HEK293 (cell line): ENCODE data around the gene EDEM3.

Source experiments
- CTCF ChIA-PET: fragments of 350-600 bp; formaldehyde crosslinking; extraction: SDS; loops from one replicate; lab custom pipeline; 2021; ENCODE audit warnings: antibody characterized with exemption; lab: Yijun Ruan, JAX
- POLR2A ChIA-PET: fragments of 300-600 bp; formaldehyde crosslinking; extraction: SDS; loops from one replicate; lab custom pipeline; 2020; ENCODE audit warnings: antibody characterized with exemption, inconsistent platforms; lab: Yijun Ruan, JAX
- H3K27ac ChIP-seq: fragments of 200-500 bp; sonication (Bioruptor generic); 2 replicates; pipeline ENCODE4 v1.5.1; 2014; ENCODE audit warnings: low read depth, low read length, control low read depth, inconsistent platforms; ENCODE audit errors: extremely low read depth
- H3K36me3 ChIP-seq, 2 experiments: fragments of 200-500 bp in 1 of 2; sonication (Bioruptor generic) in 1 of 2; 1 replicate in 1 of 2; 2 replicates in 1 of 2; pipeline ENCODE4 v1.5.1; 2014 to 2017; ENCODE audit warnings: inconsistent platforms in 2 of 2, low read length in 2 of 2; ENCODE audit not compliant: control insufficient read depth in 2 of 2, insufficient read depth in 1 of 2
- H3K4me1 ChIP-seq: fragments of 200-500 bp; sonication (Bioruptor generic); 2 replicates; pipeline ENCODE4 v1.5.1; 2014; ENCODE audit warnings: mild to moderate bottlenecking, low read length, inconsistent platforms; ENCODE audit not compliant: control insufficient read depth, insufficient read depth
- H3K4me3 ChIP-seq: 2 replicates; pipeline ENCODE4 v1.5.1; 2011; ENCODE audit warnings: low read depth, mild to moderate bottlenecking, control low read depth, low read length, moderate library complexity
- H3K9me3 ChIP-seq: fragments of 200-500 bp; sonication (Bioruptor generic); 2 replicates; pipeline ENCODE4 v1.5.1; 2014; ENCODE audit warnings: low read depth, low read length, inconsistent platforms; ENCODE audit not compliant: control insufficient read depth, insufficient read depth
- GFI1B ChIP-seq: fragments of 450-650 bp; formaldehyde crosslinking; IDR thresholded peaks from 2 replicates; pipeline ENCODE4 v1.5.1; 2016; ENCODE audit warnings: missing biosample characterization, missing genetic modification characterization
- KLF7 ChIP-seq: fragments of 450-650 bp; formaldehyde crosslinking; IDR thresholded peaks from 2 replicates; pipeline ENCODE4 v1.5.1; 2016; ENCODE audit warnings: missing biosample characterization, missing genetic modification characterization, borderline replicate concordance
- MYNN ChIP-seq: fragments of 450-650 bp; formaldehyde crosslinking; IDR thresholded peaks from 2 replicates; pipeline ENCODE4 v1.5.1; 2016; ENCODE audit warnings: missing biosample characterization, missing genetic modification characterization, borderline replicate concordance
- MZF1 ChIP-seq: fragments of 450-650 bp; formaldehyde crosslinking; IDR thresholded peaks from 2 replicates; pipeline ENCODE4 v1.5.1; 2017; ENCODE audit warnings: missing biosample characterization, missing genetic modification characterization, borderline replicate concordance
- PATZ1 ChIP-seq: fragments of 450-650 bp; formaldehyde crosslinking; IDR thresholded peaks from 2 replicates; pipeline ENCODE4 v1.5.1; 2016; ENCODE audit warnings: missing biosample characterization, missing genetic modification characterization
- TRIM28 ChIP-seq: IDR thresholded peaks from 2 replicates; pipeline ENCODE4 v1.6.1; 2011; ENCODE audit warnings: low read length, control low read depth, borderline replicate concordance
- ZBTB21 ChIP-seq: fragments of 450-650 bp; formaldehyde crosslinking; IDR thresholded peaks from 2 replicates; pipeline ENCODE4 v1.5.1; 2017; ENCODE audit warnings: missing biosample characterization, missing genetic modification characterization
- ZBTB8A ChIP-seq: fragments of 450-650 bp; formaldehyde crosslinking; IDR thresholded peaks from 2 replicates; pipeline ENCODE4 v1.5.1; 2016; ENCODE audit warnings: missing biosample characterization, missing genetic modification characterization
- ZFP3 ChIP-seq: fragments of 450-650 bp; formaldehyde crosslinking; IDR thresholded peaks from 2 replicates; pipeline ENCODE4 v1.5.1; 2016; ENCODE audit warnings: low read depth, missing biosample characterization, missing genetic modification characterization
- ZNF114 ChIP-seq: fragments of 450-650 bp; formaldehyde crosslinking; IDR thresholded peaks from 2 replicates; pipeline ENCODE4 v1.5.0; 2017; ENCODE audit warnings: missing biosample characterization, missing genetic modification characterization
- ZNF146 ChIP-seq: fragments of 450-650 bp; formaldehyde crosslinking; IDR thresholded peaks from 2 replicates; pipeline ENCODE4 v1.5.1; 2016; ENCODE audit warnings: missing biosample characterization, missing genetic modification characterization
- ZNF155 ChIP-seq: fragments of 450-650 bp; formaldehyde crosslinking; IDR thresholded peaks from 2 replicates; pipeline ENCODE4 v1.5.1; 2016; ENCODE audit warnings: missing biosample characterization, missing genetic modification characterization
- ZNF18 ChIP-seq: fragments of 450-650 bp; formaldehyde crosslinking; IDR thresholded peaks from 2 replicates; pipeline ENCODE4 v1.5.1; 2016; ENCODE audit warnings: missing biosample characterization, missing genetic modification characterization
- ZNF23 ChIP-seq: fragments of 450-650 bp; formaldehyde crosslinking; IDR thresholded peaks from 2 replicates; pipeline ENCODE4 v1.5.1; 2016; ENCODE audit warnings: missing biosample characterization, missing genetic modification characterization, borderline replicate concordance
- ZNF239 ChIP-seq: fragments of 450-650 bp; formaldehyde crosslinking; IDR thresholded peaks from 2 replicates; pipeline ENCODE4 v1.5.1; 2016; ENCODE audit warnings: missing biosample characterization, missing genetic modification characterization
- ZNF324 ChIP-seq: fragments of 450-650 bp; formaldehyde crosslinking; IDR thresholded peaks from 2 replicates; pipeline ENCODE4 v1.5.1; 2016; ENCODE audit warnings: missing biosample characterization, missing genetic modification characterization
- ZNF335 ChIP-seq: fragments of 450-650 bp; formaldehyde crosslinking; conservative IDR thresholded peaks from 2 replicates; pipeline ENCODE4 v1.5.1; 2016; ENCODE audit warnings: missing biosample characterization, missing genetic modification characterization
- ZNF394 ChIP-seq: fragments of 450-650 bp; formaldehyde crosslinking; IDR thresholded peaks from 2 replicates; pipeline ENCODE4 v1.5.1; 2016; ENCODE audit warnings: missing biosample characterization, missing genetic modification characterization, mild to moderate bottlenecking, moderate library complexity, borderline replicate concordance
- ZNF571 ChIP-seq: fragments of 450-650 bp; formaldehyde crosslinking; IDR thresholded peaks from 2 replicates; pipeline ENCODE4 v1.5.0; 2017; ENCODE audit warnings: missing biosample characterization, missing genetic modification characterization
- ZNF585B ChIP-seq: fragments of 450-650 bp; formaldehyde crosslinking; IDR thresholded peaks from 2 replicates; pipeline ENCODE4 v1.5.1; 2016; ENCODE audit warnings: missing biosample characterization, missing genetic modification characterization
- ZNF623 ChIP-seq: fragments of 450-650 bp; formaldehyde crosslinking; IDR thresholded peaks from 2 replicates; pipeline ENCODE4 v1.5.1; 2016; ENCODE audit warnings: missing biosample characterization, missing genetic modification characterization
- ZNF660 ChIP-seq: fragments of 450-650 bp; IDR thresholded peaks from 2 replicates; pipeline ENCODE4 v1.5.1; 2018; ENCODE audit warnings: missing biosample characterization, mild to moderate bottlenecking, missing genetic modification characterization
- ZNF664 ChIP-seq: fragments of 450-650 bp; formaldehyde crosslinking; IDR thresholded peaks from 2 replicates; pipeline ENCODE4 v1.5.1; 2016; ENCODE audit warnings: missing biosample characterization, missing genetic modification characterization
- ZSCAN30 ChIP-seq: fragments of 450-650 bp; IDR thresholded peaks from 2 replicates; pipeline ENCODE4 v1.5.1; 2018; ENCODE audit warnings: missing biosample characterization, mild to moderate bottlenecking, missing genetic modification characterization, moderate library complexity
- TF ChIP-seq, protein P1 (sequence below): fragments of 450-650 bp; formaldehyde crosslinking; IDR thresholded peaks from 2 replicates; pipeline ENCODE4 v1.5.1; 2016; ENCODE audit warnings: missing biosample characterization, missing genetic modification characterization, borderline replicate concordance
- TF ChIP-seq, protein P2 (sequence below): fragments of 450-650 bp; formaldehyde crosslinking; IDR thresholded peaks from 2 replicates; pipeline ENCODE4 v1.5.1; 2017; ENCODE audit warnings: missing biosample characterization, missing genetic modification characterization
- TF ChIP-seq, protein P3 (sequence below): fragments of 450-650 bp; formaldehyde crosslinking; IDR thresholded peaks from 2 replicates; pipeline ENCODE4 v1.5.1; 2017; ENCODE audit warnings: missing biosample characterization, missing genetic modification characterization

Gene EDEM3

DNA sequence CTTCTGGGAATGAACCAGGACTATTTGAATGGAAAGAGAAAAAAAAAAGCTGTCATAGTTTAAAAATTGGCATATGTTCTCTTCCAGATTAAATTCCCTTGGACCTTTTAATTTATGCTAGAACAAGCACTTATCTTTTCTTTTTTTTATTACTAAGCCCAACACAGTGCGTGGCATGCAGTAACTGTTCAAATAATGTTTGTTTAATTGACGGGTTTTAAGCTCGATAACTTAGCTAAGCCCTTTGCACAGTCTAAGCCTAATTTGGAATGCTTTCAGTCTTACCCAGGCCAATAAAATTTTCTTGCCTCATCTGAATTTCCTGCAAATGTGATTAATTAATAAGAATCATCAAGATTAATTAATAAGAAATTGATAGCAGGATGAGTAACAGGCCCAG lies 39.3 kb upstream of the EDEM3 start:
- Histone ChIP-seq H3K9me3 (no peaks in the 10 kb centered on the region), H3K36me3 (no peaks in the 10 kb centered on the region), H3K4me3 (no peak overlapping the region), H3K27ac (no peak overlapping the region), H3K4me1 (no peaks in the 10 kb centered on the region)
- CTCF ChIA-PET, result interaction anchor here (0.8 to 2.1 kb wide), 2 partner anchors 12 to 1418 kb away, joined by 3 to 8 read pairs; no protein-coding TSS in a partner anchor
- no peak for TF ChIP-seq ZNF394 (tag by site-specific recombination)
- no peak for TF ChIP-seq MYNN (tag by site-specific recombination)
- no peak for TF ChIP-seq ZNF23
- TF ChIP-seq MZF1 (tag by site-specific recombination), result no peak
- no peak for TF ChIP-seq ZNF571
- no peak for TF ChIP-seq ZBTB8A (tag by site-specific recombination)
- TF ChIP-seq, protein P1, sequence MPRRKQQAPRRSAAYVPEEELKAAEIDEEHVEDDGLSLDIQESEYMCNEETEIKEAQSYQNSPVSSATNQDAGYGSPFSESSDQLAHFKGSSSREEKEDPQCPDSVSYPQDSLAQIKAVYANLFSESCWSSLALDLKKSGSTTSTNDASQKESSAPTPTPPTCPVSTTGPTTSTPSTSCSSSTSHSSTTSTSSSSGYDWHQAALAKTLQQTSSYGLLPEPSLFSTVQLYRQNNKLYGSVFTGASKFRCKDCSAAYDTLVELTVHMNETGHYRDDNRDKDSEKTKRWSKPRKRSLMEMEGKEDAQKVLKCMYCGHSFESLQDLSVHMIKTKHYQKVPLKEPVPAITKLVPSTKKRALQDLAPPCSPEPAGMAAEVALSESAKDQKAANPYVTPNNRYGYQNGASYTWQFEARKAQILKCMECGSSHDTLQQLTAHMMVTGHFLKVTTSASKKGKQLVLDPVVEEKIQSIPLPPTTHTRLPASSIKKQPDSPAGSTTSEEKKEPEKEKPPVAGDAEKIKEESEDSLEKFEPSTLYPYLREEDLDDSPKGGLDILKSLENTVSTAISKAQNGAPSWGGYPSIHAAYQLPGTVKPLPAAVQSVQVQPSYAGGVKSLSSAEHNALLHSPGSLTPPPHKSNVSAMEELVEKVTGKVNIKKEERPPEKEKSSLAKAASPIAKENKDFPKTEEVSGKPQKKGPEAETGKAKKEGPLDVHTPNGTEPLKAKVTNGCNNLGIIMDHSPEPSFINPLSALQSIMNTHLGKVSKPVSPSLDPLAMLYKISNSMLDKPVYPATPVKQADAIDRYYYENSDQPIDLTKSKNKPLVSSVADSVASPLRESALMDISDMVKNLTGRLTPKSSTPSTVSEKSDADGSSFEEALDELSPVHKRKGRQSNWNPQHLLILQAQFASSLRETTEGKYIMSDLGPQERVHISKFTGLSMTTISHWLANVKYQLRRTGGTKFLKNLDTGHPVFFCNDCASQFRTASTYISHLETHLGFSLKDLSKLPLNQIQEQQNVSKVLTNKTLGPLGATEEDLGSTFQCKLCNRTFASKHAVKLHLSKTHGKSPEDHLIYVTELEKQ, result no peak
- TF ChIP-seq, protein P2, sequence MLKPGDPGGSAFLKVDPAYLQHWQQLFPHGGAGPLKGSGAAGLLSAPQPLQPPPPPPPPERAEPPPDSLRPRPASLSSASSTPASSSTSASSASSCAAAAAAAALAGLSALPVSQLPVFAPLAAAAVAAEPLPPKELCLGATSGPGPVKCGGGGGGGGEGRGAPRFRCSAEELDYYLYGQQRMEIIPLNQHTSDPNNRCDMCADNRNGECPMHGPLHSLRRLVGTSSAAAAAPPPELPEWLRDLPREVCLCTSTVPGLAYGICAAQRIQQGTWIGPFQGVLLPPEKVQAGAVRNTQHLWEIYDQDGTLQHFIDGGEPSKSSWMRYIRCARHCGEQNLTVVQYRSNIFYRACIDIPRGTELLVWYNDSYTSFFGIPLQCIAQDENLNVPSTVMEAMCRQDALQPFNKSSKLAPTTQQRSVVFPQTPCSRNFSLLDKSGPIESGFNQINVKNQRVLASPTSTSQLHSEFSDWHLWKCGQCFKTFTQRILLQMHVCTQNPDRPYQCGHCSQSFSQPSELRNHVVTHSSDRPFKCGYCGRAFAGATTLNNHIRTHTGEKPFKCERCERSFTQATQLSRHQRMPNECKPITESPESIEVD (tag by site-specific recombination), result no peak
- no peak for TF ChIP-seq ZNF664 (tag by site-specific recombination)
- TF ChIP-seq ZNF623 (tag by site-specific recombination), result no peak
- POLR2A ChIA-PET, result no interaction called here

- ChIA-PET POLR2A (no interaction called here), CTCF (interaction anchor here (2.1 to 3.0 kb wide), 2 partner anchors 13 kb away, joined by 8 to 15 read pairs; no protein-coding TSS in a partner anchor)
- Histone ChIP-seq H3K27ac (no peak overlapping the region), H3K36me3 (no peaks in the 10 kb centered on the region), H3K9me3 (no peaks in the 10 kb centered on the region), H3K4me1 (no peaks in the 10 kb centered on the region), H3K4me3 (no peak overlapping the region)
- TF ChIP-seq ZNF335 (tag by site-specific recombination), result no peak
- TF ChIP-seq ZBTB21 (tag by site-specific recombination), result no peak
- no peak for TF ChIP-seq ZNF239 (tag by site-specific recombination)
- TF ChIP-seq ZNF18, result no peak
- no peak for TF ChIP-seq ZSCAN30 (tag by site-specific recombination)
- no peak for TF ChIP-seq ZNF114 (tag by site-specific recombination)
- no peak for TF ChIP-seq ZNF324
- no peak for TF ChIP-seq ZFP3 (tag by site-specific recombination)
- no peak for TF ChIP-seq ZNF155 (tag by site-specific recombination)
- TF ChIP-seq PATZ1 (tag by site-specific recombination), result no peak
- TF ChIP-seq KLF7, result no peak
- TF ChIP-seq GFI1B (tag by site-specific recombination), result no peak
- no peak for TF ChIP-seq ZNF146 (tag by site-specific recombination)
- no peak for TF ChIP-seq ZNF660 (tag by site-specific recombination)
- TF ChIP-seq, protein P3, sequence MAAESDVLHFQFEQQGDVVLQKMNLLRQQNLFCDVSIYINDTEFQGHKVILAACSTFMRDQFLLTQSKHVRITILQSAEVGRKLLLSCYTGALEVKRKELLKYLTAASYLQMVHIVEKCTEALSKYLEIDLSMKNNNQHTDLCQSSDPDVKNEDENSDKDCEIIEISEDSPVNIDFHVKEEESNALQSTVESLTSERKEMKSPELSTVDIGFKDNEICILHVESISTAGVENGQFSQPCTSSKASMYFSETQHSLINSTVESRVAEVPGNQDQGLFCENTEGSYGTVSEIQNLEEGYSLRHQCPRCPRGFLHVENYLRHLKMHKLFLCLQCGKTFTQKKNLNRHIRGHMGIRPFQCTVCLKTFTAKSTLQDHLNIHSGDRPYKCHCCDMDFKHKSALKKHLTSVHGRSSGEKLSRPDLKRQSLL (tag by site-specific recombination), result no peak
- no peak for TF ChIP-seq TRIM28
- TF ChIP-seq ZNF585B (tag by site-specific recombination), result no peak
These were observed 37.9 kb upstream of the EDEM3 start for GRCh38 chr1:184792450-184792969.
